Mesothelial cell of epicardium (in vitro differentiated cells): Measurements from ENCODE around the gene FANCD2. TPM values are rescaled to one million over a fixed set of nuclear protein-coding genes. Genes with fewer than 3 reads are reported as not detected.
"Not testable (repeated sequence)": the region's sequence is repeated elsewhere in the genome, so short reads cannot be mapped to it uniquely, and the experiment has no call there.

ENCODE experiments used
- DNase-seq, 2 experiments: peaks; one replicate each; pipeline ENCODE4 v3.0.0; 2021; ENCODE audit warnings: low spot score in 2 of 2; ENCODE audit not compliant: unreplicated experiment in 2 of 2
- H3K27ac Mint-ChIP-seq: 2 replicates; pipeline ENCODE4 v1.8.0; 2021; ENCODE audit warnings: mixed read lengths
- H3K27me3 Mint-ChIP-seq: 2 replicates; pipeline ENCODE4 v1.8.0; 2021; ENCODE audit warnings: low read depth, mixed read lengths
- H3K36me3 Mint-ChIP-seq: 2 replicates; pipeline ENCODE4 v1.8.0; 2021; ENCODE audit warnings: mixed read lengths
- H3K4me1 Mint-ChIP-seq: 2 replicates; pipeline ENCODE4 v1.8.0; 2021; ENCODE audit warnings: mixed read lengths
- H3K4me3 Mint-ChIP-seq: 2 replicates; pipeline ENCODE4 v1.8.0; 2021; ENCODE audit warnings: mild to moderate bottlenecking, moderate library complexity, mixed read lengths
- H3K9me3 Mint-ChIP-seq: 2 replicates; pipeline ENCODE4 v1.8.0; 2021; ENCODE audit warnings: mixed read lengths
- total RNA-seq: library from RNA; stranded (reverse); gene quantifications from 3 replicates; pipeline ENCODE4 v1.2.1, GENCODE V29; 2021
- TF ChIP-seq, protein P1 (sequence below): fragments of 200-600 bp; sonication (generic); IDR thresholded peaks from one replicate; pipeline ENCODE4 v1.5.0; 2021; ENCODE audit warnings: antibody characterized with exemption; ENCODE audit not compliant: unreplicated experiment

Gene FANCD2
- total RNA-seq, 1 donor from 2014 or later: 17.9 TPM

DNA sequence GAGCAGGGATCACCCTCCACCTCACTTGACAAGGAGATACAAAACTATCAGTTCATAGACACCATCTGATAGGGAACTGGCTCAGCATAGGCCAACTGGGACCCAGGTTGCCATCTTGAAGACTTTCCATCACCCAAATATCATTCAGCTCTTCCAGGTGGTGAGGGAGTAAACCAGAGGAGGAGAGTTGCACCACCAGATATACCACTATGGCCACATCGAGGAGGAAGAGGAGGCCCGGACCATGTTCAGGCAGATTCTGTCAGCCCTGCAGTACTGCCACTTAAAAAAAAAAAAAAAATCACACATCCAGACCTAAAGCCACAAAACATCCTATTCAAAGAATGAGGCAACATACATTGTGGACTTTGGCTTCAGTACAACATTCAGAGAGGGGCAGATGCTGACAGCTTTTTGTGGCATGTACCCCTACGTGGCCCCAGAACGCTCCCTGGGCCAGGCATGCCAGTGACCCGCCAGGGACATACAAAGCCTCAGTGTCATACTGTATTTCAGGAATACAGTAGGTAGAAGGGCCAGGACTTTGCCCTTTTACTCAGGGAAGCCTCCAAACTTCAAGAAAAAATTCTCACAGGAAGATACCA, 21.2 kb upstream of the FANCD2 start:
- Mint-ChIP-seq H3K36me3 (peaks cover 11% of the 10 kb centered on the region), H3K4me3 (no peak overlapping the region), H3K27ac (no peak overlapping the region), H3K27me3 (no peaks in the 10 kb centered on the region), H3K4me1 (peaks cover 9% of the 10 kb centered on the region), H3K9me3 (no peaks in the 10 kb centered on the region)
- peak in 1 of 2 experiments; percentile 1 for DNase-seq
- TF ChIP-seq, protein P1, sequence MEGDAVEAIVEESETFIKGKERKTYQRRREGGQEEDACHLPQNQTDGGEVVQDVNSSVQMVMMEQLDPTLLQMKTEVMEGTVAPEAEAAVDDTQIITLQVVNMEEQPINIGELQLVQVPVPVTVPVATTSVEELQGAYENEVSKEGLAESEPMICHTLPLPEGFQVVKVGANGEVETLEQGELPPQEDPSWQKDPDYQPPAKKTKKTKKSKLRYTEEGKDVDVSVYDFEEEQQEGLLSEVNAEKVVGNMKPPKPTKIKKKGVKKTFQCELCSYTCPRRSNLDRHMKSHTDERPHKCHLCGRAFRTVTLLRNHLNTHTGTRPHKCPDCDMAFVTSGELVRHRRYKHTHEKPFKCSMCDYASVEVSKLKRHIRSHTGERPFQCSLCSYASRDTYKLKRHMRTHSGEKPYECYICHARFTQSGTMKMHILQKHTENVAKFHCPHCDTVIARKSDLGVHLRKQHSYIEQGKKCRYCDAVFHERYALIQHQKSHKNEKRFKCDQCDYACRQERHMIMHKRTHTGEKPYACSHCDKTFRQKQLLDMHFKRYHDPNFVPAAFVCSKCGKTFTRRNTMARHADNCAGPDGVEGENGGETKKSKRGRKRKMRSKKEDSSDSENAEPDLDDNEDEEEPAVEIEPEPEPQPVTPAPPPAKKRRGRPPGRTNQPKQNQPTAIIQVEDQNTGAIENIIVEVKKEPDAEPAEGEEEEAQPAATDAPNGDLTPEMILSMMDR: no peak

- peaks cover 4% of the 10 kb centered on the region for H3K36me3 Mint-ChIP-seq
- no peaks in the 10 kb centered on the region for H3K9me3 Mint-ChIP-seq
- H3K27me3 Mint-ChIP-seq: no peaks in the 10 kb centered on the region
- TF ChIP-seq, protein P1: no peak
- H3K27ac Mint-ChIP-seq: no peak overlapping the region
- DNase-seq: no peak
- H3K4me3 Mint-ChIP-seq: no peak overlapping the region
- peaks cover 13% of the 10 kb centered on the region for H3K4me1 Mint-ChIP-seq
Observed at GRCh38 chr3:10006048-10006761, 20.0 kb upstream of the FANCD2 start.

DNA sequence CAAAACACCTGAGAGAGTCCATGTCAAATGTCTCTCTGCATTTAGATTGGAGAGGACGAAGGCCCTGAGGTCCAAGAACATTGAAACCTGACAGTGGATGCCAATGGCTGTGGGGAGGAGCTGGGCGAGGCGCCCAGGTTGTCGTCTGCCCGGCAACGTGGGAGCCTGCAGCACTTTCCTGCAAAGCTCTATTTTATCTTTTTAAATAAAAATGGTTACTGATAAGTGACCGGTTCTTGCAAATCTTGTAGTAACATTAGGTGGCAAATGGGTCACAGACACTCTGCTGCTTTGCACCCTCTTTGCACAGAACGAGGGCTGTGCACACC, 19.5 kb upstream of the FANCD2 start:
- TF ChIP-seq, protein P1: no peak
- H3K27me3 Mint-ChIP-seq: no peaks in the 10 kb centered on the region
- no peak overlapping the region for H3K27ac Mint-ChIP-seq
- no peaks in the 10 kb centered on the region for H3K36me3 Mint-ChIP-seq
- no peaks in the 10 kb centered on the region for H3K9me3 Mint-ChIP-seq
- peaks cover 13% of the 10 kb centered on the region for H3K4me1 Mint-ChIP-seq
- no peak for DNase-seq
- H3K4me3 Mint-ChIP-seq: no peak overlapping the region

GRCh38 chr3:10007126-10007782, 19.0 kb upstream of the FANCD2 start:
- Mint-ChIP-seq H3K36me3 (no peaks in the 10 kb centered on the region), H3K27ac (no peak overlapping the region), H3K27me3 (no peaks in the 10 kb centered on the region), H3K4me3 (no peak overlapping the region), H3K9me3 (no peaks in the 10 kb centered on the region), H3K4me1 (peaks cover 13% of the 10 kb centered on the region)
- peak in 1 of 2 experiments; percentile 17 for DNase-seq
- TF ChIP-seq, protein P1: no peak

DNA sequence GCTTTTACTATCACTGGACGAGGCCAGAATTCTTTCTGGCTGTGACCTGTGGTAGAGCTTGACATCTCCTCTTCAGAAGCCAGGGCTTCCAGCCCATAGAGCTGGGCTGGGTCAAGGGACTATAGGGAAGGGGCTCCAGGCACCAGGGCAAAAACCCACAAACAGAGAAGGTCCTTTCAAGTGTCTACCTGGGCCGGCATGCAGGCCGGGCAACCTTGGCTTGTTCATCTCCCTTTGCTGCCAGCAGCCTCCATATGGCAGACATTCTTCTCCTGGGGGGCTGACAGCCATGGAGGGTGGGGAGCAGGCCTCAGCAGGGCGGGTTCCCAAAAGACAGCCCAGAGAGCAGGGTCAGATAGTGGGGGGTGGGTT, 18.0 kb upstream of the FANCD2 start:
- peak overlapping the region; percentile 68 for H3K4me3 Mint-ChIP-seq

More for the DNA sequence above, 18.0 kb upstream of the FANCD2 start:
- not testable (repeated sequence) for H3K36me3 Mint-ChIP-seq, DNase-seq, H3K27ac Mint-ChIP-seq, H3K9me3 Mint-ChIP-seq, H3K27me3 Mint-ChIP-seq
- H3K4me1 Mint-ChIP-seq: peaks cover 13% of the 10 kb centered on the region
